Posterior vena cava (tissue), 2 donors: Measurements from ENCODE around the gene C11orf21. TPM values are rescaled to one million over a fixed set of nuclear protein-coding genes. Genes with fewer than 3 reads are reported as not detected.
A peak's percentile ranks its signal among the peaks of the same experiment; 100 is the strongest.
"Not testable (repeated sequence)": the region's sequence is repeated elsewhere in the genome, so short reads cannot be mapped to it uniquely, and the experiment has no call there.

ENCODE experiments used
- DNase-seq: peaks from one replicate; pipeline ENCODE4 v3.0.0-alpha.2; 2020; ENCODE audit warnings: low spot score
- intact Hi-C, 2 donors: fragments of 100-400 bp; cut with DNase I; formaldehyde crosslinking; loops; one replicate each; pipeline versions ENCODE4 v1.14.1 to v1.14.2; 2022 to 2023
- total RNA-seq, 2 donors: library from RNA; stranded (reverse); fragmentation: NEBNext Ultra II Directional; extraction: Animal tissue kit (Norgen Biotek cat#: 25700); gene quantifications; one replicate each; pipeline ENCODE4 v1.2.1, GENCODE V29; 2021
- donor health status: DM: yes; HTN: yes; CAD: no.
- donor health status: DM: yes; HTN: yes; CAD: no.

Gene C11orf21
- total RNA-seq, 2 donors from 2014 or later: 1.3 to 1.8 TPM

DNA sequence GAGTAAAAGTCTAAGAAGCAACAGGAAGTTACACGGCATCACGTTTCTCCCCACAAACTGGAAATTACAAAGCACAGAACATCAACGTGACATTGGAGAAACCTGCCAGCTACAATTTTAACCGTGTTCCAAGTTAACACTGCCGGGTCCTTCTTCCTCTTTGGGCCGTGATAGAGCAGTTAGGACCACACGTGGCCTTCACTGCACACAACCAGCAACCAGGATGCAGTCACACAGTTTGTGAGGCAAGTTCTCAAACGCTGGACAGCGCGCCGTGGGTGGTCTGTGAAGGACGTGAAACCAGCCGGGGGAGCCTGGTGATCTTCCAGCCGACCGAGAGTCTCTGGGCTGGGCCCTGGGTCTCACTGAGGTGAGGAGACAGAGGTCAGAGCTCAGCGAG is 14.6 kb downstream of the C11orf21 start:
- peak; percentile 76 for DNase-seq
- intact Hi-C loops: no loop called here

GRCh38 chr11:2286350-2286749 is 15.4 kb downstream of the C11orf21 start:
- intact Hi-C loops: not testable (repeated sequence)
- peak; percentile 47 for DNase-seq

DNA sequence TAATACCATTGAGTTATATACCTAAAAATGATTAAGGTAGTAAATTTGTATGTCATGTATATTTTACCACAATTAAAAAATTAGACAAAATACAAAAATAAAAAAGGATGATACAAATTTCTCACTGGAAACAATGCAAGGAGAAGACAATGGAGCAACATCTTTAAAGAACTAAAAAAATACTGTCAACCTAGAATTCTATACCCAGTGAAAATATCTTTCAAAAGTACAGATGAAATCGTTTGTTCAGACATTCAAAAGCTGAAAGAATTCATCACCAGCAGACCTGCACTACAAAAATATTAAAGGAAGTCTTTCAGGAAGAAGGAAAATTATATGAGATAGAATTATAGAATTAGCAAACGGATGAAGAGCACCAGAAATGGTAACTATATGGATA is 21.5 kb downstream of the C11orf21 start:
- DNase-seq: no peak
- intact Hi-C loops: no loop called here

GRCh38 chr11:2277933-2278523 is 23.7 kb downstream of the C11orf21 start:
- DNase-seq: no peak
- intact Hi-C loops: no loop called here

- peak; percentile 32 for DNase-seq
- intact Hi-C loops: no loop called here
Observed at GRCh38 chr11:2277008-2277346, 24.7 kb downstream of the C11orf21 start.

- DNase-seq: peak; percentile 54
- intact Hi-C loops: no loop called here
Observed at GRCh38 chr11:2276280-2277007, 25.3 kb downstream of the C11orf21 start.

GRCh38 chr11:2275334-2276279 is 26.1 kb downstream of the C11orf21 start:
- peak; percentile 53 for DNase-seq
- intact Hi-C loops: no loop called here

GRCh38 chr11:2273771-2274170 is 27.9 kb downstream of the C11orf21 start:
- intact Hi-C loops: no loop called here
- peak; percentile 51 for DNase-seq

DNA sequence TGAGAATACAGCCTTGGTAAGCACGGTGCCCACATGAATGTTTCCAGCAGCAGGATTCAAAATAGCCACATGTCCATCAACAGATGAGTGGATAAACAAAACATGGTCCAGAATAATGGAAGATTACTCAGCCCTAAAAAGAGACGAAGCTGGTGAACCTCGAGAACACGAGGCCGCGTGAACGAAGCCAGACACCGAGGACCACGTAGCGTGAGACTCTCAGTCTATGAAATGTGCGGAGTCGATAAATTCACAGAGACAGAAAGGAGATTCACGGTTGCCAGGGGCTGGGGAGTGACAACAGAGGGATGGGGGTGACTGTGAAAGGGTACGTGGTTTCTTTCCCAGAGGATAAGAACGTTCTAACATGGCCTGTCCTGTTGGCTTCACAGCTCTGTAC is 28.4 kb downstream of the C11orf21 start:
- no peak for DNase-seq
- intact Hi-C loops: no loop called here

GRCh38 chr11:2272946-2273280 is 28.8 kb downstream of the C11orf21 start:
- peak; percentile 67 for DNase-seq
- intact Hi-C loops: no loop called here

DNA sequence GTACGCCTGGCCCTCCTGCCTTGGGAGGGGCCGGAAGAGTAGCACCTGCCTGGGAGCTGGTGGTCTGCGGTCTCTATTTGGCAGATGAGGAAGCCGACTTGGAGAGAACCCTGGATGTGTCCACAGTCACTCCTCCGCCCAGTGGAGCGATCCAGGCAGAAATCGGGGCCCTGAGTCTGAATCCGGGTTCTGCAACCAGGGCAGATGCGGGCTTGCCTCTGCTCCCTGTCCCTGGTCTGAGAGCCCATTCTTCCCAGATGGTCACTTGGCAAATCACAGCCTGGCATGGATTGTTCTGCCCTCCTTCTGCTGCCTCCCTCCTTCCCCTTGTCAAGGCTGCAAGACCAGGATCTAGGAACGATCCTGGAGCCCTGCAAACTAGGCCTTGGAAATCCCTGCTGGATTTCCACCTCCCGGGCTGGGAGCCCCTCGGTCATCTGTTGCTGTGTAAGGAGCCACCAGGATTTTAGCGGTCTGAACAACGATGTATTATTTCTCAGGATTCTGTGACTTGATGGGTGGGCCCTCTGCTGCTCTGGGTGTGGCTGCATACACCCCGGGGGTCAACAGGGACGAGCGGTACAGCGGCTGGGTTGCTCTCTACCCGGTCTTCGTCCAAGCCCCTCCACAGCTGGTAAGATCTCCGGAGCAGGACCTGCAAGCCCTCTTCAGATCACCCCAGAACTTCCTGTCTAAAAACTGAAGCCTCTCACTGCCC is 29.3 kb downstream of the C11orf21 start:
- DNase-seq: peak; percentile 44
- intact Hi-C loops: no loop called here

DNA sequence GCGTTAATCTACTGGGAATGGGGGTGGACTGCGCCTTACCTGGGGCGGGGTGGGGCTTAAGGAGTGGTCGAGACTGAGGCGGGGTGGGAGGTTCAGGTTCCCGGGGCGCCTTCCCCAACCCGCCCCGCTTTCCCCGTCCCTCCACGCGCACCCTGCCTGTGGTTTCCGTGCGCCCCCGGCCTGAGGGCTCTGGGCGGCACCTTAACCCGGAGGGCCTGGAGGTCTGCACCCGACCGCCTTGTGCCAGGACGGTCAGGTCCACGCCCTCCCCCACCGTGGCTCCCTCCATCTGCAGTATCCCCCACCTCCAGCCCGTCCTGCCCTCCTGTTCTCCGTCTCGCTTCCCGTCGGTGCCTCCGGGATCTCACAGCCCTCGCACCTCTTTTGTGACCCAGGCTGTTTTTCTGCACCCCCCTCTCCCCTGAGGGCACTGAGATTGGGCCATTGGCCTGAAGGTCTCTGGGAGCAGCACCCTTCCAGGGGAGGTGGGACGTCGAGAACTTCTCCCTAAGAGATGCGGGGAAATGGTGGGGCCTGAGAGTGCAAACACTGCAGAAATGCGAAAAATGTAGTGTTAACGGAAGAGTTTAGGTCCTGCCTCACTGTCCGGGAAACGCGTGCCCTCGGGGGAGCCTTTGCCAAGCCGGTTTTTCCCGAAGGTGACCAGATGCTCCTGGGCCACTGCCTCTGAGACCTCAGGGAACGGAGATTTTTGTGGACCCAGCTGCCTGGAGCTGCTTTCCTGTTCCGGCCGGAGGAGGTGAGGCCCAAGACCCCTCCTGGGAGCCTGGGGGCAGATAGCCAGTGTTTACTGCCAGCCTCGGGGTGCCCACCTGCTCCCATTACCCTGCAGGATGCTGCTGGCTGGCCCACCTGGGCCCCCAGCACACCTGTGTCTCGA is 30.1 kb downstream of the C11orf21 start:
- intact Hi-C loops: no loop called here
- DNase-seq: no peak

- DNase-seq: peak; percentile 87
Observed at GRCh38 chr11:2271077-2271326, 30.7 kb downstream of the C11orf21 start.

GRCh38 chr11:2270322-2271076 is 31.2 kb downstream of the C11orf21 start, which contains the start of gene ASCL2:
Gene ASCL2, minus strand, starts transcription at chr11:2270588. Its CDS starts 256 bp downstream, at chr11:2270332.
- peak; percentile 78 for DNase-seq

More at GRCh38 chr11:2271077-2271326, 30.7 kb downstream of the C11orf21 start:
- intact Hi-C loops: no loop called here

DNA sequence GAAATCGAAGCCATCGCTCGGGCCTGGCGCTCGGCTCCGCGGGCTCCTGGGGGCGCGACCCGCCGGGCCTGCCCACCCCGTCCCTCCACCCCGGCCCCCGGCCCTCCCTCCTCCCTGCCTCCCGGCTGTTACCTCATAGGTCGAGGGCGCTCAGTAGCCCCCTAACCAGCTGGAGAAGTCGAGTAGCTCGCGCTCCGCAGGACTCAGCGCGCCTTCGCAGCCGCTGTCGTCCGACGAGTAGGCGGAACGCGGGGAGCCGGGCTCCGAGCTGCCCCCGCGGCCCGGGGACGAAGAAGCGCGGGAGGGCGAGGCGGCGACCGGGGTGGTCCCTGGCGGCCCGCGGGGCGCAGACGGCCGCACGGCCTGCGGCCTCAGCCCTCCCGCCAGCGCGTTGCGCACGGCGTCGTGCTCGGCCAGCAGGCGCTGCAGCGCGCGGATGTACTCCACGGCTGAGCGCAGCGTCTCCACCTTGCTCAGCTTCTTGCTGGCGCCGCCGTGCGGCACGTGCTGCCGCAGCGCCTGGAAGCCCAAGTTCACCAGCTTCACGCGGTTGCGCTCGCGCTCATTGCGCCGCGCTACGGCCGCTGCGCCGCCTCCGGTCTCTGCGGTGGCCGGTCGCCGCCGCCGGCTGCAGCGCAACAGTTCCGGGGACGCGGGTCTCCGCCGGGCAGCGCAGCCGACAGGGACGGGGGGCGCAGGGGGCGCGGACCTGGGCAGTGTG is 32.0 kb downstream of the C11orf21 start:
- peak; percentile 84 for DNase-seq
- intact Hi-C loops: no loop called here

More at GRCh38 chr11:2270322-2271076, 31.2 kb downstream of the C11orf21 start, which contains the start of gene ASCL2:
- intact Hi-C loops: no loop called here

- DNase-seq: peak; percentile 87
- intact Hi-C loops: no loop called here
Observed at GRCh38 chr11:2268729-2269600, 32.8 kb downstream of the C11orf21 start.
